Endothelial cell of umbilical vein (primary cell): Measurements from ENCODE around the gene TEAD3. TPM values are rescaled to one million over a fixed set of nuclear protein-coding genes. Genes with fewer than 3 reads are reported as not detected.

Source experiments
- BruUV-seq: library from RNA; stranded (reverse); fragments of 400-500 nt; replicated peaks from 2 replicates; lab custom pipeline; 2021; lab: Mats Ljungman, UMichigan
- CTCF ChIA-PET: fragments of 300-600, 350-600 bp; sonication (Branson Sonifier 250); formaldehyde crosslinking; loops from one replicate; lab custom pipeline; 2021; ENCODE audit warnings: antibody characterized with exemption, inconsistent platforms; lab: Charles Lee
- POLR2A ChIA-PET: fragments of 300-600, 350-600 bp; sonication (Branson Sonifier 250); formaldehyde crosslinking; loops from one replicate; lab custom pipeline; 2021; ENCODE audit warnings: antibody characterized with exemption, inconsistent platforms; lab: Charles Lee
- DNase-seq: peaks from one replicate; pipeline ENCODE4 v3.0.0-alpha.2; 2011; ENCODE audit warnings: low read depth, low spot score
- FAIRE-seq: peaks from 2 replicates; lab custom pipeline; 2011; peaks lifted over from hg19 to GRCh38; lab: Jason Lieb, UNC
- H2AFZ ChIP-seq: 2 replicates; pipeline ENCODE4 v1.6.0; 2012; ENCODE audit warnings: low read depth, low read length, control low read depth, inconsistent platforms
- H3K27ac ChIP-seq: 2 replicates; pipeline ENCODE4 v1.5.1; 2011; ENCODE audit warnings: low read depth, mild to moderate bottlenecking, control low read depth, low read length, moderate library complexity; ENCODE audit not compliant: insufficient read depth
- H3K27me3 ChIP-seq, 2 experiments: 2 replicates each; pipeline versions ENCODE4 v1.6.0 to v1.6.1; 2011; ENCODE audit warnings: low read length in 2 of 2, mixed read lengths in 1 of 2; ENCODE audit not compliant: control insufficient read depth in 2 of 2, insufficient read depth in 2 of 2
- H3K36me3 ChIP-seq, 2 experiments: 2 replicates in 1 of 2; 3 replicates in 1 of 2; pipeline ENCODE4 v1.5.1; 2011; ENCODE audit warnings: low read length in 2 of 2, mild to moderate bottlenecking in 1 of 2, moderate library complexity in 1 of 2; ENCODE audit not compliant: control insufficient read depth in 2 of 2, insufficient read depth in 2 of 2; ENCODE audit errors: extremely low read depth in 1 of 2
- H3K4me1 ChIP-seq: 3 replicates; pipeline ENCODE4 v1.5.1; 2011; ENCODE audit warnings: mild to moderate bottlenecking, low read length; ENCODE audit not compliant: control insufficient read depth, insufficient read depth; ENCODE audit errors: extremely low read depth
- H3K4me2 ChIP-seq: 2 replicates; pipeline ENCODE4 v1.6.1; 2011; ENCODE audit warnings: low read length, control low read depth, mixed read lengths; ENCODE audit not compliant: insufficient read depth
- H3K4me3 ChIP-seq, 3 experiments: fragments of 200-600 bp in 1 of 3; sonication (generic), shearing (Covaris generic) in 1 of 3; replicated peaks in 1 of 3; 2 replicates each; pipeline ENCODE4 v1.5.1; 2011 to 2016; ENCODE audit warnings: control low read depth in 3 of 3, low read length in 3 of 3, mild to moderate bottlenecking in 2 of 3, inconsistent platforms in 1 of 3, low read depth in 1 of 3, moderate library complexity in 1 of 3; ENCODE audit not compliant: insufficient read depth in 1 of 3
- H3K79me2 ChIP-seq: 2 replicates; pipeline ENCODE4 v1.6.0; 2012; ENCODE audit warnings: low read length, inconsistent platforms; ENCODE audit not compliant: control insufficient read depth, insufficient read depth
- H3K9ac ChIP-seq: replicated peaks from 2 replicates; pipeline ENCODE3; 2011; ENCODE audit warnings: low read length, control low read depth; ENCODE audit not compliant: insufficient read depth; ENCODE audit errors: extremely low read depth
- H3K9me1 ChIP-seq: replicated peaks from 3 replicates; pipeline ENCODE4 v1.6.0; 2011; ENCODE audit warnings: mild to moderate bottlenecking, low read length; ENCODE audit not compliant: control insufficient read depth, insufficient read depth; ENCODE audit errors: extremely low read depth
- H3K9me3 ChIP-seq: replicated peaks from 2 replicates; pipeline ENCODE4 v1.5.1; 2012; ENCODE audit warnings: low read length, inconsistent platforms; ENCODE audit not compliant: control insufficient read depth, insufficient read depth
- H4K20me1 ChIP-seq: replicated peaks from 2 replicates; pipeline ENCODE3; 2011; ENCODE audit warnings: mild to moderate bottlenecking, low read length; ENCODE audit not compliant: control insufficient read depth, insufficient read depth; ENCODE audit errors: extremely low read depth
- EZH2 ChIP-seq: IDR thresholded peaks from 2 replicates; pipeline ENCODE4 v1.6.1; 2012; ENCODE audit warnings: borderline replicate concordance, low read depth, mild to moderate bottlenecking, moderate library complexity, low read length, inconsistent platforms; ENCODE audit not compliant: severe bottlenecking
- FOS ChIP-seq: IDR thresholded peaks from 2 replicates; pipeline ENCODE4 v1.6.1; 2011; ENCODE audit warnings: mild to moderate bottlenecking, low read length, moderate library complexity, borderline replicate concordance; ENCODE audit not compliant: insufficient read depth
- GATA2 ChIP-seq: IDR thresholded peaks from 2 replicates; pipeline ENCODE4 v1.7.0; 2011; ENCODE audit warnings: low read depth, mild to moderate bottlenecking, moderate library complexity, mixed read lengths, low read length; ENCODE audit not compliant: insufficient read length, insufficient read depth
- JUN ChIP-seq: IDR thresholded peaks from 2 replicates; pipeline ENCODE4 v1.6.1; 2011; ENCODE audit warnings: borderline replicate concordance, low read depth; ENCODE audit not compliant: insufficient read length, insufficient read depth
- MYC ChIP-seq: IDR thresholded peaks from one replicate; pipeline ENCODE4 v1.6.1; 2011; ENCODE audit warnings: mild to moderate bottlenecking, low read depth, low read length
- POLR2A ChIP-seq: IDR thresholded peaks from 2 replicates; pipeline ENCODE4 v1.6.1; 2012; ENCODE audit warnings: low read depth, mild to moderate bottlenecking, control low read depth, low read length
- POLR2AphosphoS5 ChIP-seq: IDR thresholded peaks from 2 replicates; pipeline ENCODE4 v1.6.1; 2012; ENCODE audit warnings: low read depth, mild to moderate bottlenecking, control low read depth, low read length, moderate library complexity; ENCODE audit not compliant: insufficient read depth
- dilution Hi-C: fragments of 300-500 bp; cut with MboI; formaldehyde crosslinking; loops from one replicate; pipeline ENCODE4 v1.15.0; 2019; ENCODE audit warnings: low sequenced_read_pairs; ENCODE audit not compliant: extremely low pct_ligation_motif_present
- intact Hi-C: fragments of 100-400 bp; cut with micrococcal nuclease; formaldehyde crosslinking; loops from one replicate; pipeline ENCODE4 v1.10.0; 2022
- polyA plus RNA-seq, 4 experiments: library from polyadenylated mRNA; depleted of rRNA in 3 of 4; stranded (reverse) in 3 of 4; unstranded in 1 of 4; fragments of >200 nt; gene quantifications; 2 replicates each; pipeline versions ENCODE4 v1.2.1 to v1.2.3, GENCODE V29; 2011 to 2012; ENCODE audit warnings: missing spikeins in 1 of 4
- total RNA-seq: library from RNA; stranded (reverse); gene quantifications from 2 replicates; pipeline ENCODE4 v1.2.3, GENCODE V29; 2021
- TF ChIP-seq, protein P1 (sequence below), 2 donors: IDR thresholded peaks; 1 replicate in 1 of 2; 2 replicates in 1 of 2; pipeline ENCODE4 v1.5.1; 2011; ENCODE audit warnings: low read length in 2 of 2, mild to moderate bottlenecking in 2 of 2, moderate library complexity in 2 of 2, control low read depth in 1 of 2, inconsistent platforms in 1 of 2, low read depth in 1 of 2; ENCODE audit not compliant: insufficient read depth in 1 of 2; ENCODE audit errors: extremely low read depth in 1 of 2
- TF ChIP-seq, protein P2 (sequence below): IDR thresholded peaks from 2 replicates; pipeline ENCODE4 v1.6.1; 2011; ENCODE audit not compliant: insufficient read depth, insufficient read length

The TEAD3 gene
- total and polyA plus RNA-seq, 2 donors (not counting 3 experiments of a cell fraction or from before 2014, with no cell fraction given) = 1.1 to 1.6 TPM

DNA sequence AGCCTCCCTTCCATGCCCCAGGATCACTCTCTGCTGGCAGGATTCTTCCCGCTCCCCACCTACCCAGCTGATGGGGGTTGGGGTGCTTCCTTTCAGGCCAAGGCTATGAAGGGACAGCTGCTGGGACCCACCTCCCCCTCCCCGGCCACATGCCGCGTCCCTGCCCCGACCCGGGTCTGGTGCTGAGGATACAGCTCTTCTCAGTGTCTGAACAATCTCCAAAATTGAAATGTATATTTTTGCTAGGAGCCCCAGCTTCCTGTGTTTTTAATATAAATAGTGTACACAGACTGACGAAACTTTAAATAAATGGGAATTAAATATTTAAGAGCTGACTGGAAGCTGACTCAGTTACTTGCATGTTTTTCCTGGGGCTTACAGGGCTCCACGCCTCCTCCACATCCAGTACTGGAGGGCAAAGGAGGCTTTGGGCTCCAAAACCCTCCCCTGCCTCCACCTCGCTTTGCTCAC is 69.0 kb downstream of the TEAD3 start:
- H4K20me1 ChIP-seq = no peaks in the 10 kb centered on the region
- intact Hi-C loops = loop anchor here (1.0 to 5.0 kb wide), 2 partner anchors 86 to 239 kb away; partner anchors contain the start of gene PPARD
- H3K9me1 ChIP-seq = no peaks in the 10 kb centered on the region
- TF ChIP-seq POLR2A (no peak), MYC (peak; percentile 74), POLR2AphosphoS5 (no peak), FOS (peak; percentile 71)
- TF ChIP-seq, protein P1, sequence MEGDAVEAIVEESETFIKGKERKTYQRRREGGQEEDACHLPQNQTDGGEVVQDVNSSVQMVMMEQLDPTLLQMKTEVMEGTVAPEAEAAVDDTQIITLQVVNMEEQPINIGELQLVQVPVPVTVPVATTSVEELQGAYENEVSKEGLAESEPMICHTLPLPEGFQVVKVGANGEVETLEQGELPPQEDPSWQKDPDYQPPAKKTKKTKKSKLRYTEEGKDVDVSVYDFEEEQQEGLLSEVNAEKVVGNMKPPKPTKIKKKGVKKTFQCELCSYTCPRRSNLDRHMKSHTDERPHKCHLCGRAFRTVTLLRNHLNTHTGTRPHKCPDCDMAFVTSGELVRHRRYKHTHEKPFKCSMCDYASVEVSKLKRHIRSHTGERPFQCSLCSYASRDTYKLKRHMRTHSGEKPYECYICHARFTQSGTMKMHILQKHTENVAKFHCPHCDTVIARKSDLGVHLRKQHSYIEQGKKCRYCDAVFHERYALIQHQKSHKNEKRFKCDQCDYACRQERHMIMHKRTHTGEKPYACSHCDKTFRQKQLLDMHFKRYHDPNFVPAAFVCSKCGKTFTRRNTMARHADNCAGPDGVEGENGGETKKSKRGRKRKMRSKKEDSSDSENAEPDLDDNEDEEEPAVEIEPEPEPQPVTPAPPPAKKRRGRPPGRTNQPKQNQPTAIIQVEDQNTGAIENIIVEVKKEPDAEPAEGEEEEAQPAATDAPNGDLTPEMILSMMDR (IDR thresholded peaks at IDR 0.05; ENCODE audit: extremely low read depth in 1 of 2, insufficient read depth in 1 of 2, low read depth in 1 of 2, low read length in 2 of 2) = no peak
- no peak overlapping the region for H2AFZ ChIP-seq
- peak overlapping the region; percentile 61 for H3K9ac ChIP-seq
- H3K4me3 ChIP-seq = no peak overlapping the region
- dilution Hi-C loops = no loop called here
- no TSS peak for BruUV-seq
- peaks cover 0 to 7% of the 10 kb centered on the region in 2 experiments for H3K36me3 ChIP-seq
- ChIA-PET POLR2A (no interaction called here), CTCF (interaction anchor here (1.1 to 12.7 kb wide), 7 partner anchors 8 to 110 kb away, joined by 4 to 228 read pairs (median 7); partner anchors contain the start of gene RPL10A)
- DNase-seq = peak; percentile 53
- no peaks in the 10 kb centered on the region for H3K79me2 ChIP-seq
- H3K4me2 ChIP-seq = peak overlapping the region; percentile 80
- H3K4me1 ChIP-seq = peaks cover 48% of the 10 kb centered on the region
- peak overlapping the region; percentile 98 for H3K27ac ChIP-seq
- peak; percentile 67 for FAIRE-seq
- peaks cover 2% of the 10 kb centered on the region for H3K9me3 ChIP-seq
- H3K27me3 ChIP-seq = no peaks in the 10 kb centered on the region

DNA sequence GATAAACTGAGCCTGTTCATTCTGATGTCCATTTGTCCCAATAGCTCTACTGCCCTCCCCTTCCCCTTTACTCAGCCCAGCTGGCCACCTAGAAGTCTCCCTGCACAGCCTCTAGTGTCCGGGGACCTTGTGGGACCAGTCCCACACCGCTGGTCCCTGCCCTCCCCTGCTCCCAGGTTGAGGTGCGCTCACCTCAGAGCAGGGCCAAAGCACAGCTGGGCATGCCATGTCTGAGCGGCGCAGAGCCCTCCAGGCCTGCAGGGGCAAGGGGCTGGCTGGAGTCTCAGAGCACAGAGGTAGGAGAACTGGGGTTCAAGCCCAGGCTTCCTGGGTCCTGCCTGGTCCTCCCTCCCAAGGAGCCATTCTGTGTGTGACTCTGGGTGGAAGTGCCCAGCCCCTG is 69.4 kb downstream of the TEAD3 start:
- ChIA-PET CTCF (interaction anchor here (1.2 to 12.7 kb wide), 6 partner anchors 8 to 109 kb away, joined by 4 to 228 read pairs (median 8); no protein-coding TSS in a partner anchor), POLR2A (no interaction called here)
- no peak overlapping the region for H3K4me3 ChIP-seq
- peaks cover 48% of the 10 kb centered on the region for H3K4me1 ChIP-seq
- no peaks in the 10 kb centered on the region for H4K20me1 ChIP-seq
- intact Hi-C loops (loop anchor here (5.0 kb wide), 1 partner anchor 240 kb away; no protein-coding TSS in a partner anchor), dilution Hi-C loops (no loop called here)
- DNase-seq (no peak), FAIRE-seq (no peak)
- peak overlapping the region; percentile 17 for H3K9ac ChIP-seq
- H3K4me2 ChIP-seq = peak overlapping the region; percentile 8
- H3K9me3 ChIP-seq = peaks cover 2% of the 10 kb centered on the region
- TF ChIP-seq POLR2A (no peak), EZH2 (no peak), FOS (no peak), POLR2AphosphoS5 (no peak), JUN (no peak), MYC (no peak), GATA2 (no peak)
- TF ChIP-seq, protein P1 (IDR thresholded peaks at IDR 0.05; ENCODE audit: extremely low read depth in 1 of 2, insufficient read depth in 1 of 2, low read depth in 1 of 2, low read length in 2 of 2) = no peak
- TF ChIP-seq, protein P2, sequence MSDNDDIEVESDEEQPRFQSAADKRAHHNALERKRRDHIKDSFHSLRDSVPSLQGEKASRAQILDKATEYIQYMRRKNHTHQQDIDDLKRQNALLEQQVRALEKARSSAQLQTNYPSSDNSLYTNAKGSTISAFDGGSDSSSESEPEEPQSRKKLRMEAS = no peak
- no peaks in the 10 kb centered on the region for H3K27me3 ChIP-seq
- no peaks in the 10 kb centered on the region for H3K79me2 ChIP-seq
- peak overlapping the region; percentile 98 for H3K27ac ChIP-seq
- no TSS peak for BruUV-seq
- peaks cover 0 to 7% of the 10 kb centered on the region in 2 experiments for H3K36me3 ChIP-seq
- no peaks in the 10 kb centered on the region for H3K9me1 ChIP-seq
- H2AFZ ChIP-seq = no peak overlapping the region
